DMS153 treated with DMSO at 0.1 percent for 48 hours (cell line): ENCODE data around the gene IREB2.
A peak's percentile ranks its signal among the peaks of the same experiment; 100 is the strongest.
"Not testable (repeated sequence)": the region's sequence is repeated elsewhere in the genome, so short reads cannot be mapped to it uniquely, and the experiment has no call there.

Source experiments
- DNase-seq: peaks from one replicate; lab custom pipeline; 2025; ENCODE audit not compliant: unreplicated experiment; lab: John Stamatoyannopoulos, UW

The IREB2 gene

GRCh38 chr15:78437762-78438618 lies at the start of gene IREB2:
TSS of gene IREB2 (plus strand) at chr15:78438216. CDS start at chr15:78438338, 122 bp downstream.
- DNase-seq: peak; percentile 69

- no peak for DNase-seq
Measured at GRCh38 chr15:78388865-78389264, 49.2 kb upstream of the IREB2 start.

DNA sequence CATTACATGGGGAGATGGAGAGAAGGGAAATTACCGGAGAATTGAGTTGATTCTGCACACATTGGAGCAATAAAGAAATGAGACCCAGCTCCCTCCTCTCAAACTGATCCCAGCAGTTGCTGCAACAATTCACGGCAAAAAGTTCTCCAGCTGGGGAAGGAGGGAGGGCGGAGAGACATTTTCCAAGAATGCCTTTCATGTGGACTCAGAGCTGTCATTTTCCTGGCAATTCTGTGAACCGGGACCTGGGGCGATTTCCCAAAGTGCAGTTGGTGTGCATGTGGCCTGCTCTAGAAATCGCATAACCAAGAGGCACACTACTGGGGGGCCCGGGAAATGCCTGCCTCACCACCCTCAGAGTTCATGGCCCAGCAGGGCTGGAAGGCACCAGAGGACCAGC lies 48.7 kb upstream of the IREB2 start:
- no peak for DNase-seq

GRCh38 chr15:78389738-78390137 lies 48.3 kb upstream of the IREB2 start:
- no peak for DNase-seq

DNA sequence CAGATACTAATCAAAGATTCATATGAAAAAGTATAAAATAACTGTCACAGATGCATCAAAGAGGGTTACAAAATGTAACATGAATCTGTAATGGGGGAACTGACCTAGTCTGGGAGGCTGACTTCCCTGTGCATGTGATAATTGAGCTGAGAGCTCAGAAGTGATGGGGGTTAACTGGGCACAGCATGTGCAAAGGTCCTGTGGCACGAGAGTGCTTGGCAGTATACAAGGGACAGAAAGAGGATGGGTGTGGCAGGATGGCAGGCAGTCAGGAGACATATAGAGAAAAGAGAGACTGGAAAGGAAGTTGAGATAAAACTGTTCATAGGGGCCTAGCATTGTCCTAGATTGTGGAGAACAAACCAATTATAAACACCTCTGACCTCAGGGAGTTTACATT lies 47.8 kb upstream of the IREB2 start:
- DNase-seq: no peak

DNA sequence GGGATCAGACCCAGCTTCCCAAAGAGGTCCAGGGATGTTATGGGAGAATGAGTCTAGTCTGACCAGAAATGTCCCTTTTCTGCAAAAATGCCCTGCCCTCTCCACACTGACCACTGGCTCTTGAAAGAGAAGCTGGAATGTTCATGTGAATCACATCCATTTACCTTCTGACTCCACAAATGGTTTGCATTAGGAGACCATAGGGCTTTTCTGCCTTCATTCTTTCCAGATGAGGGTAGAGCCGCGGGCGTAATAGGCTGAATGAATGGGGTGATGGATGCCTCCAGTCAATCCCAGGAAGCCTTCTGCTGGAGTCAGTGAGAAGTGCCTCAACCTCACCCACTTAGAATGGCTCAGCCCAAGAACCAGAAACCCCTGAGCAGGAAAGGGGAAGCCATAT lies 47.2 kb upstream of the IREB2 start:
- DNase-seq: no peak

DNA sequence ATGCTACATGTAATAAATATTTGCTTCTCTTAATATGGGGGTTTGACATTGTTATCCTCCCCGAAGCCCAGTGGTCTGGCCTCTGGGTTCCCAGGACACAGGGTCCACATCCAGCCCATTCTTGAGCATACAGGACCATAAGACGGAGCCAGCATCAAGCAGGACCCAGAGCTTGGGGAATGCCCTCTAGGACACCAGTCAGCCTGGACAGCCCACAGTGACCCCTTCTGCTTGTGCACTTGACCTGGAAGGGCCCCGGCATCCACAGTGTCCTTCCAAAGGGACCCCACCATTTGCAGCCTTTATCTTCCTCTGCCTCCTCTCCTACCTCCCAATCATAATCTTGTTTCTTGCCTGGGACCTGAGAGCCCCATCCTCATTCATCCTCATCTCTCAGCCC lies 46.2 kb upstream of the IREB2 start:
- DNase-seq: no peak

GRCh38 chr15:78392430-78392829 lies 45.6 kb upstream of the IREB2 start:
- DNase-seq: peak; percentile 51

DNA sequence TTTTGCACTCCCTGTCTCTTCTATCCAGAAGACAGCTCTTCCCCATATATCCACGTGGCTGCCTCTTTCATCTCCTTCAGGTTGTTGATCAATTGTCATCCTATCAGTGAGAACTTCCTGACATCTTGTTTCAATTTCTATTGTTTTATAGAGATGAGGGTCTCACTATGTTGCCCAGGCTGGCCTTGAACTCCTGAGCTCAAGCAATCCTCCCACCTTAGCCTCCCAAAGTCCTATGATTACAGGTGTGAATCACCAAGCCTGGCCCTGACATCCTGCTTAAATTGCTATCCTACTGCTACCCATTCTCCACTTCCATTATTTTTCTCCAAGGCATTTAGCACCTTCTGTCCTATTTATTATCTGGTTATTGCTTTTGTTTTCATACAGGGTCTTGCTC lies 44.9 kb upstream of the IREB2 start:
- DNase-seq: no peak

GRCh38 chr15:78394026-78394425 lies 44.0 kb upstream of the IREB2 start:
- no peak for DNase-seq

- no peak for DNase-seq
Measured at GRCh38 chr15:78394981-78395616, 42.9 kb upstream of the IREB2 start.

DNA sequence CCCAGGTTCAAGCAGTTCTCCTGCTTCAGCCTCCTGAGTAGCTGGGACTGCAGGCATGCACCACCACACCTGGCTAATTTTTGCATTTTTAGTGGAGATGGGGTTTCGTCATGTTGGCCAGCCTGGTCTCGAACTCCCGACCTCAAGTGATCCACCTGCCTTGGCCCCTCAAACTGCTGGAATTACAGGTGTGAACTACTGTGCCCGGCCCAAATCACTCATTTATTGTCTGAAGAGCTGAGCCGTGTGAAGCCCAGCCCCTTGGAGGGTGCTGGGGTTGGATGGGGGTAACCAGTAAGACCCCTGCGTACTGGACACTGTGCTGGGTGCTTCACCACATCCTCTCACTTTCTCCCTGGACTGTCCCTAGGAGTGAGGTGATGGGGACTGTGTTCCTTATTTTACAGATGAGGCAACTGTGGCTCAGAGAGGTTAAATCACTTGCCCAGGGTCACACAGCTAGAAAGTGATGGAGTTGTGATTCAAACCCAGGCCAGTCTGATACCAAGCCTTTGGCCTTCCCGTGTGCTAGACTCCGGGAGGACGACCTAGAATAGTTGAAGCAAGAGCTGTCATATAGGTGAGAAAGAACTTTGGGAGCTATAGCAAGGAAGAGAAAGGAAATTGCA lies 41.7 kb upstream of the IREB2 start:
- DNase-seq: no peak

- DNase-seq: no peak
Measured at GRCh38 chr15:78396976-78397375, 41.0 kb upstream of the IREB2 start.

DNA sequence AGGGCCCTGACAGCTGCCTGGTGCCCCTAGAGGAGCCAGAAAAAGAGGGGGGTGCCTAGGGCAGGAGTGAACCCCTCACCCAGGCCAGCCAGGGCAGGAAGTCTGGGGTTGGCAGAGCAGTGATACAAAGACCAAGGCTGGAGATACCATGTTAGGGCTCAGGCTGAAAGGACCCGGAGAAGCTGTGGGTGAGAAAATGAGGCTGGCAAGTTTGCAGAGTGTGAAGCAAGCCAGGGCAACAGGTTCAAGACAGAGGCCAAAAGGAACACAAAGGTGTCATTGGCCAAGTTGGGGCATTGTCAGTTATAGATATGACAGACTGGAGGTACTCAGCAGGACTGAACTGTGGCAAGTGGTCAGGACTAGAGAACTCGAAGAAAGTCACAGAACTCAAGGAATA lies 40.6 kb upstream of the IREB2 start:
- DNase-seq: no peak

GRCh38 chr15:78398076-78398825 lies 39.8 kb upstream of the IREB2 start:
- DNase-seq: no peak

- no peak for DNase-seq
Measured at GRCh38 chr15:78399091-78399490, 38.9 kb upstream of the IREB2 start.

DNA sequence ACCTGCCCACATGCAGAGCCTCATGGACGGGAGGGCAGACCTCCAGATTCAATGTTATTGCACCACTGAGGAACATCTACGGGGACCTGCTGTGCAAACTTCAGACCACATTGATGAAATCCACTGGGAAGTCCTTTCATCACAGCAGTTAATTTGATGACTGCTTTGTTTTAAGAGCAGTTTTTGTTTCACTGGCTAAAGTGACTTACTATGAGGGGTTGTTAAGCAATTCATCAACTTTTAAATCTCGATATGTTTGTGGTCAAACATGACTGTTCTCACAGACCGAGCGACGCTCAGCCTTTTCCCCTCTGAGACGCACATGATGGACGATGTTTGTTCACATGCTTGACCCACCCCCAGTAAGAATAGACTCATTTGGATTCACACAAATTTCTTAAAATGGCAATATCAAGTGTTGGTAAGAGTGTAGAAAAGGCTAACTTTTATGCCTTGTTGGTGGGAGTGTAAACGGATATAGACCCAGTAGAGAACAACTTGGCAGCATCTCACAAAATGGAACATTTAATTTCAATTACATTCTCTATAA lies 35.9 kb upstream of the IREB2 start:
- no peak for DNase-seq

DNA sequence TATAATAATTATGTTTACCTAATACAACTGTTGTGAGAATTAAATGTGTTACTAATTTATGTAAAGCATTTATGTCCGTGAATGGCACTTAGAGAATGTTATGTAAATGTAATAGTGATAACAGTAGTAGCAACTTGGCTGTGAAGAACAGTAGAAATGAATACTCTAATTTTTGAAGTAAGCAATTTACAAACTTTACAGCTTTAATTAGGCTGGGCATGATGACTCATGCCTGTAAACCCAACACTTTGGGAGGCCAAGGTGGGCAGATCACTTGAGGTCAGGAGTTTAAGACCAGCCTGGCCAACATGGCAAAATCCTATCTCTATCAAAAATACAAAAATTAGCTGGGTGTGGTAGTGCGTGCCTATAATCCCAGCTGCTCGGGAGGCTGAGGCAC lies 33.9 kb upstream of the IREB2 start:
- DNase-seq: no peak

DNA sequence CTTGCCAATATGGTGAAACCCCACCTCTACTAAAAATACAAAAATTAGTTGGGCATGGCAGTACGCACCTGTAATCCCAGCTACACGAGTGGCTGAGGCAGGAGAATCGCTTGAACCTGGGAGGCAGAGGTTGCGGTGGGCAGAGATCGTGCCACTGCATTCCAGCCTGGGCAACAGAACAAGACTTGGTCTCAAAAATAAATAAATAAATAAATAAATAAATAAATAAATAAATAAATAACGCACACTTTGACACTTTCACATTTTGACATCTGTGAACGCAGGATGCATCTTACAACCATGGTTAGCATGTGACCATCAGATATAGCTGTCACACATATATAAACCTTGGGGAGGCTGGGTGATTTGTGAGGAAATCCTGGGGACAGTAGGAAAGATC lies 33.2 kb upstream of the IREB2 start:
- not testable (repeated sequence) for DNase-seq

- DNase-seq: no peak
Measured at GRCh38 chr15:78405336-78405924, 32.6 kb upstream of the IREB2 start.
